GM19239 (cell line): Measurements from ENCODE around the gene FNIP2.
A peak's percentile ranks its signal among the peaks of the same experiment; 100 is the strongest.

Experiments
- DNase-seq: peaks from one replicate; pipeline ENCODE4 v3.0.0; 2011; ENCODE audit warnings: low spot score; ENCODE audit not compliant: insufficient read length
- FAIRE-seq: peaks from 2 replicates; lab custom pipeline; 2011; peaks lifted over from hg19 to GRCh38; lab: Jason Lieb, UNC

The FNIP2 gene

GRCh38 chr4:158811216-158811540, 42.4 kb downstream of the FNIP2 start:
- FAIRE-seq: no peak
- no peak for DNase-seq

GRCh38 chr4:158811704-158812103, 42.9 kb downstream of the FNIP2 start:
- peak; percentile 94 for FAIRE-seq
- DNase-seq: no peak

- DNase-seq (no peak), FAIRE-seq (no peak)
These were observed 43.3 kb downstream of the FNIP2 start for GRCh38 chr4:158812133-158812532.

GRCh38 chr4:158812543-158812942, 43.7 kb downstream of the FNIP2 start:
- DNase-seq (no peak), FAIRE-seq (no peak)

- peak; percentile 52 for FAIRE-seq
These were observed 44.3 kb downstream of the FNIP2 start for GRCh38 chr4:158813113-158813512.

GRCh38 chr4:158814207-158814606, 45.4 kb downstream of the FNIP2 start:
- DNase-seq (no peak), FAIRE-seq (no peak)

More at GRCh38 chr4:158813113-158813512, 44.3 kb downstream of the FNIP2 start:
- DNase-seq: no peak

GRCh38 chr4:158814636-158815330, 46.0 kb downstream of the FNIP2 start:
- FAIRE-seq (no peak), DNase-seq (no peak)

GRCh38 chr4:158816955-158817354, 48.1 kb downstream of the FNIP2 start:
- peak; percentile 80 for FAIRE-seq
- DNase-seq: no peak

GRCh38 chr4:158817562-158818296, 48.9 kb downstream of the FNIP2 start:
- FAIRE-seq (peak; percentile 79), DNase-seq (no peak)

- FAIRE-seq: peak; percentile 37
- no peak for DNase-seq
These were observed 49.8 kb downstream of the FNIP2 start for GRCh38 chr4:158818560-158819140.

- DNase-seq (no peak), FAIRE-seq (peak; percentile 44)
These were observed 51.3 kb downstream of the FNIP2 start for GRCh38 chr4:158819942-158820786.

- DNase-seq: no peak
- FAIRE-seq: peak; percentile 39
These were observed 52.6 kb downstream of the FNIP2 start for GRCh38 chr4:158821228-158821971.

GRCh38 chr4:158822348-158822747, 53.5 kb downstream of the FNIP2 start:
- no peak for FAIRE-seq
- DNase-seq: no peak

- peak; percentile 73 for FAIRE-seq
These were observed 54.6 kb downstream of the FNIP2 start for GRCh38 chr4:158823461-158823873.

GRCh38 chr4:158824425-158825274, 55.8 kb downstream of the FNIP2 start:
- DNase-seq: no peak
- FAIRE-seq: peak; percentile 49

More at GRCh38 chr4:158823461-158823873, 54.6 kb downstream of the FNIP2 start:
- DNase-seq: no peak

GRCh38 chr4:158825433-158826036, 56.7 kb downstream of the FNIP2 start:
- DNase-seq (no peak), FAIRE-seq (no peak)

GRCh38 chr4:158826057-158826456, 57.2 kb downstream of the FNIP2 start:
- DNase-seq (no peak), FAIRE-seq (no peak)

- FAIRE-seq (peak; percentile 94), DNase-seq (no peak)
These were observed 58.1 kb downstream of the FNIP2 start for GRCh38 chr4:158826882-158827281.
